ENCODE measurements around the gene EFNB3.

Gene EFNB3

DNA sequence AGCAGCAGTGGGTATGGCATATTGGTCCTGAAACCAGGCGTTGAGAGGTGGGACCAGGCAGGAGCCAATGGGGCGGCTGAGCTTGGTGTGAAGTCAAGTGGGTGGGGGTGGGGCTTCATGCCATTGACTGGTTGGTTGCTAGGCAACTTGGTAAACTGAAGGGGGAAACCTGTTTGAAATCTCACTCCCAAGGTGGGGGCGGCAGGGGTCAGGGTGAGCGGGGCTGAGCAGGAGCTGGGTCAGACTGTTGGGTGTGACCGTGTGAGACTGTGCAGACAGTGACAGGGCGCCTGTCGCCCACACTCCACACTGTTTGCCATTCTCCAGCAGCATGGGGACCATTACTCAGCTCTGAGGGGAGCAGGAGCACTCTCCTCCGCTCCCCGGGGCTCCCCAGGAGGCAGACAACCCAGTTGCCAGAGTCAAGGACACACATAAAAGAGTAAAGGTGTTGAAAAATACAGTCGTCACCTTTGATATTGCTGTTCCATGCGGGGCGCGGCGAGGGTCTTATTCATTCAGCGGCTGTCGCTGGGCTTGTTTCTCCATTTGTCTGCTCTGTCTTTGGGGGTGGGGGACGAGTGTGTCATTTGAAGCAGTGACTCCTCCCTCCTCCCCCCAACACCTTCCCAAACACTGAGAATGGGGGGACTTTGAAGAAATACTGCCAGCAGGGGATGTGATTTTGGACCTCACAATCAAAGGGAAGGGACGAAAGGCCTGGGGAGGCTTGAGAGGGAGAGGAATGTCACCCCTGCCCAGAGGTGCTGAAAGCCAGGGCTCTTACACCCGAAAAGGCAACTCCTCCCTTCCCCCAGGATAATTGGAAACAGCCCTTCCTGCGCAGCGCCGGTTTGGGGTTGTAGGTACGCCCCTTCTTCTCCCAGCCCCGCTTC lies 1.2 kb upstream of the EFNB3 start (continued):
- TF ChIP-seq SCRT2 (tag by site-specific recombination; IDR thresholded peaks at IDR 0.05) (peak; percentile 78; the same call in 1 of the 2 replicates), EGR2 (tag by site-specific recombination; IDR thresholded peaks at IDR 0.05; ENCODE audit: low read depth) (peak; percentile 84), ZNF292 (tag by site-specific recombination; IDR thresholded peaks at IDR 0.05; ENCODE audit: borderline replicate concordance, low read depth) (no peak), KLF1 (tag by site-specific recombination; IDR thresholded peaks at IDR 0.05) (0 out of 2 replicates have a peak, but pooled peaks have one; percentile 18), ZNF341 (tag by site-specific recombination; IDR thresholded peaks at IDR 0.05; ENCODE audit: low read depth) (peak; percentile 25; the same call in 1 of the 2 replicates), KLF9 (tag by site-specific recombination; IDR thresholded peaks at IDR 0.05; ENCODE audit: low read depth) (0 out of 2 replicates have a peak, but pooled peaks have one; percentile 32)

DNA sequence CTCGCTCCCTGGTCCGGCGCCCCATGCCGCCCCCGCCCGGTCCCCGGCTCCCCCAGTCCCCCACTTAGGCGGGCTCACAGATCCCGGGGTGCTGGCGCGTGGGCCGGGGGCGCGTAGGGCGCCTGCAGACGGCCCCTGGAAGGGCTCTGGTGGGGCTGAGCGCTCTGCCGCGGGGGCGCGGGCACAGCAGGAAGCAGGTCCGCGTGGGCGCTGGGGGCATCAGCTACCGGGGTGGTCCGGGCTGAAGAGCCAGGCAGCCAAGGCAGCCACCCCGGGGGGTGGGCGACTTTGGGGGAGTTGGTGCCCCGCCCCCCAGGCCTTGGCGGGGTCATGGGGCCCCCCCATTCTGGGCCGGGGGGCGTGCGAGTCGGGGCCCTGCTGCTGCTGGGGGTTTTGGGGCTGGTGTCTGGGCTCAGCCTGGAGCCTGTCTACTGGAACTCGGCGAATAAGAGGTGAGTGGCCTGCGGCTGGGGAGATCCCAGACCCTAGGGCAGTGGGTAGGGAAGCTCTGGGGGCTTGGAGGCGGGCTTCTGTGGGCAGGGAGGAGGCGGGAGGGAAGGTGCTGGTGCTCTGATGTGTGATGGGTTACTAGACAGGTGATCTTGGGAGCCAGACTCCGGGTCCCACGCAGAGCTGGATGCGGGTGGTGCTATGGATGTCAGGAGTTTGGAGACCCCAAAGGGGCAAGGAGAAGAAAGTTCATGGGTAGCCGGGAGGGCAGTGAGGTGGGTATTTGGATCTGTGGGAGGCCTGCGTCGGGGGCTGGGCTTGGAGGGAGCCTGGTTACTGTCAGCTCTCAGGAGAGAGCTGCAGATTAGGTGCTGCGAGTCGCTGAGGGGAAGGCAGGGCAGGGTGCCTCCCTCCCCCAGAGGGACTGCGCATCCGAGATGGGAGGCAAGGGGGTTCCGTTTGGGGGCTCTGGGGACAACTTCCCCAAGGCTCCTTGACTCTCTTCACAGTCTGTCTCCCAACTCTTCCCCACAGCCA lies 560 bp downstream of the EFNB3 start:
- ChIA-PET CTCF (interaction anchor here (0.6 to 7.3 kb wide), 6 partner anchors 12 to 368 kb away, joined by 3 to 49 read pairs (median 4); partner anchors contain the start of genes DNAH2, TP53 and WRAP53), POLR2A (interaction anchor here (0.5 to 7.9 kb wide), 12 partner anchors 8 to 471 kb away, joined by 3 to 111 read pairs (median 4); partner anchors contain the start of genes DNAH2, DVL2, FXR2 and NEURL4)
- peaks cover 14% of the 10 kb centered on the region; the same call in 1 of the 2 replicates for H3K4me1 ChIP-seq (ENCODE audit: control insufficient read depth, insufficient read depth, low read length)
- H3K9me3 ChIP-seq (ENCODE audit: control insufficient read depth, insufficient read depth, low read depth, low read length): no peaks in the 10 kb centered on the region
- H3K4me3 ChIP-seq (ENCODE audit: low read depth, low read length): peak overlapping the region; percentile 52
- peaks cover 0 to 26% of the 10 kb centered on the region in 2 experiments; a peak in 1 of 3 replicates for H3K36me3 ChIP-seq (ENCODE audit: control insufficient read depth in 2 of 2, insufficient read depth in 1 of 2, low read length in 2 of 2)
- H3K27ac ChIP-seq (ENCODE audit: extremely low read depth, low read depth, low read length): peak overlapping the region; percentile 41; the same call in 1 of the 2 replicates
- TF ChIP-seq ZBTB8A (tag by site-specific recombination; IDR thresholded peaks at IDR 0.05) (peak; percentile 94), ZNF335 (tag by site-specific recombination; conservative IDR thresholded peaks at IDR 0.05) (peak; percentile 61), ZFHX2 (tag by site-specific recombination; conservative IDR thresholded peaks at IDR 0.05) (peak; percentile 92), SP2 (tag by site-specific recombination; IDR thresholded peaks at IDR 0.05) (peak; percentile 58), ZNF292 (tag by site-specific recombination; IDR thresholded peaks at IDR 0.05; ENCODE audit: borderline replicate concordance, low read depth) (no peak), ZFP69B (tag by site-specific recombination; IDR thresholded peaks at IDR 0.05) (no peak), GLIS2 (tag by site-specific recombination; IDR thresholded peaks at IDR 0.05) (peak; percentile 74), ZNF660 (tag by site-specific recombination; IDR thresholded peaks at IDR 0.05) (0 out of 2 replicates have a peak, but pooled peaks have one; percentile 3), HIC1 (tag by site-specific recombination; IDR thresholded peaks at IDR 0.05) (0 out of 2 replicates have a peak, but pooled peaks have one; percentile 36), ZNF391 (tag by site-specific recombination; IDR thresholded peaks at IDR 0.05; ENCODE audit: borderline replicate concordance, low read depth) (0 out of 2 replicates have a peak, but pooled peaks have one; percentile 0), GLIS1 (tag by site-specific recombination; IDR thresholded peaks at IDR 0.05) (peak; percentile 34), KLF10 (tag by site-specific recombination; IDR thresholded peaks at IDR 0.05) (no peak), ZBTB48 (tag by site-specific recombination; IDR thresholded peaks at IDR 0.05) (0 out of 2 replicates have a peak, but pooled peaks have one; percentile 18), ZIC2 (tag by site-specific recombination; IDR thresholded peaks at IDR 0.05) (peak; percentile 70), ZNF423 (tag by site-specific recombination; IDR thresholded peaks at IDR 0.05) (0 out of 2 replicates have a peak, but pooled peaks have one; percentile 16)
- TF ChIP-seq, protein P1, sequence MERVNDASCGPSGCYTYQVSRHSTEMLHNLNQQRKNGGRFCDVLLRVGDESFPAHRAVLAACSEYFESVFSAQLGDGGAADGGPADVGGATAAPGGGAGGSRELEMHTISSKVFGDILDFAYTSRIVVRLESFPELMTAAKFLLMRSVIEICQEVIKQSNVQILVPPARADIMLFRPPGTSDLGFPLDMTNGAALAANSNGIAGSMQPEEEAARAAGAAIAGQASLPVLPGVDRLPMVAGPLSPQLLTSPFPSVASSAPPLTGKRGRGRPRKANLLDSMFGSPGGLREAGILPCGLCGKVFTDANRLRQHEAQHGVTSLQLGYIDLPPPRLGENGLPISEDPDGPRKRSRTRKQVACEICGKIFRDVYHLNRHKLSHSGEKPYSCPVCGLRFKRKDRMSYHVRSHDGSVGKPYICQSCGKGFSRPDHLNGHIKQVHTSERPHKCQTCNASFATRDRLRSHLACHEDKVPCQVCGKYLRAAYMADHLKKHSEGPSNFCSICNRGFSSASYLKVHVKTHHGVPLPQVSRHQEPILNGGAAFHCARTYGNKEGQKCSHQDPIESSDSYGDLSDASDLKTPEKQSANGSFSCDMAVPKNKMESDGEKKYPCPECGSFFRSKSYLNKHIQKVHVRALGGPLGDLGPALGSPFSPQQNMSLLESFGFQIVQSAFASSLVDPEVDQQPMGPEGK (tag by site-specific recombination; IDR thresholded peaks at IDR 0.05): peak; percentile 93
- TF ChIP-seq, protein P2, sequence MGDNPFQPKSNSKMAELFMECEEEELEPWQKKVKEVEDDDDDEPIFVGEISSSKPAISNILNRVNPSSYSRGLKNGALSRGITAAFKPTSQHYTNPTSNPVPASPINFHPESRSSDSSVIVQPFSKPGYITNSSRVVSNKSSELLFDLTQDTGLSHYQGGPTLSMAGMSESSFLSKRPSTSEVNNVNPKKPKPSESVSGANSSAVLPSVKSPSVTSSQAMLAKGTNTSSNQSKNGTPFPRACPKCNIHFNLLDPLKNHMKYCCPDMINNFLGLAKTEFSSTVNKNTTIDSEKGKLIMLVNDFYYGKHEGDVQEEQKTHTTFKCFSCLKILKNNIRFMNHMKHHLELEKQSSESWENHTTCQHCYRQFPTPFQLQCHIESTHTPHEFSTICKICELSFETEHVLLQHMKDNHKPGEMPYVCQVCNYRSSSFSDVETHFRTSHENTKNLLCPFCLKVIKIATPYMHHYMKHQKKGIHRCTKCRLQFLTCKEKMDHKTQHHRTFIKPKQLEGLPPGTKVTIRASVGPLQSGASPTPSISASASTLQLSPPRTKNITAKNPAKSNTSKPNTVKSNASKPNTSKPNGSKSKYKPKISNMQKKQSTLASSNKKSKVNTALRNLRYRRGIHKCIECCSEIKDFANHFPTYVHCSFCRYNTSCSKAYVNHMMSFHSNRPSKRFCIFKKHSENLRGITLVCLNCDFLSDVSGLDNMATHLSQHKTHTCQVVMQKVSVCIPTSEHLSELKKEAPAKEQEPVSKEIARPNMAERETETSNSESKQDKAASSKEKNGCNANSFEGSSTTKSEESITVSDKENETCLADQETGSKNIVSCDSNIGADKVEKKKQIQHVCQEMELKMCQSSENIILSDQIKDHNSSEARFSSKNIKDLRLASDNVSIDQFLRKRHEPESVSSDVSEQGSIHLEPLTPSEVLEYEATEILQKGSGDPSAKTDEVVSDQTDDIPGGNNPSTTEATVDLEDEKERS (tag by site-specific recombination; IDR thresholded peaks at IDR 0.05): no peak
- TF ChIP-seq, protein P3, sequence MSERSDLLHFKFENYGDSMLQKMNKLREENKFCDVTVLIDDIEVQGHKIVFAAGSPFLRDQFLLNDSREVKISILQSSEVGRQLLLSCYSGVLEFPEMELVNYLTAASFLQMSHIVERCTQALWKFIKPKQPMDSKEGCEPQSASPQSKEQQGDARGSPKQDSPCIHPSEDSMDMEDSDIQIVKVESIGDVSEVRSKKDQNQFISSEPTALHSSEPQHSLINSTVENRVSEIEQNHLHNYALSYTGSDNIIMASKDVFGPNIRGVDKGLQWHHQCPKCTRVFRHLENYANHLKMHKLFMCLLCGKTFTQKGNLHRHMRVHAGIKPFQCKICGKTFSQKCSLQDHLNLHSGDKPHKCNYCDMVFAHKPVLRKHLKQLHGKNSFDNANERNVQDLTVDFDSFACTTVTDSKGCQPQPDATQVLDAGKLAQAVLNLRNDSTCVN (tag by site-specific recombination; optimal IDR thresholded peaks at IDR 0.05): peak; percentile 69

Data from HEK293 (cell line).